Right lobe of liver (tissue), 4 donors: Measurements from ENCODE around the gene PLPP7.

ENCODE experiments used
- POLR2A ChIP-seq: fragments of 450-650 bp; IDR thresholded peaks from one replicate; pipeline ENCODE4 v1.6.1; 2017; ENCODE audit warnings: antibody characterized with exemption, mild to moderate bottlenecking
- TF ChIP-seq, protein P1 (sequence below), 4 donors: fragments of 200-600 bp in 3 of 4; fragments of 450-650 bp in 1 of 4; IDR thresholded peaks; one replicate each; pipeline versions ENCODE4 v1.5.1 to v1.8.0; 2016 to 2022; ENCODE audit warnings: antibody characterized with exemption in 4 of 4, mild to moderate bottlenecking in 2 of 4
- donor health status: DM: no; HTN: no; CAD: no.
- donor health status: DM: no; HTN: no; CAD: no.
- donor health status: DM: no; HTN: yes; CAD: no.

GRCh38 chr9:131272212-131272611 is 17.3 kb upstream of the PLPP7 start:
- TF ChIP-seq, protein P1, sequence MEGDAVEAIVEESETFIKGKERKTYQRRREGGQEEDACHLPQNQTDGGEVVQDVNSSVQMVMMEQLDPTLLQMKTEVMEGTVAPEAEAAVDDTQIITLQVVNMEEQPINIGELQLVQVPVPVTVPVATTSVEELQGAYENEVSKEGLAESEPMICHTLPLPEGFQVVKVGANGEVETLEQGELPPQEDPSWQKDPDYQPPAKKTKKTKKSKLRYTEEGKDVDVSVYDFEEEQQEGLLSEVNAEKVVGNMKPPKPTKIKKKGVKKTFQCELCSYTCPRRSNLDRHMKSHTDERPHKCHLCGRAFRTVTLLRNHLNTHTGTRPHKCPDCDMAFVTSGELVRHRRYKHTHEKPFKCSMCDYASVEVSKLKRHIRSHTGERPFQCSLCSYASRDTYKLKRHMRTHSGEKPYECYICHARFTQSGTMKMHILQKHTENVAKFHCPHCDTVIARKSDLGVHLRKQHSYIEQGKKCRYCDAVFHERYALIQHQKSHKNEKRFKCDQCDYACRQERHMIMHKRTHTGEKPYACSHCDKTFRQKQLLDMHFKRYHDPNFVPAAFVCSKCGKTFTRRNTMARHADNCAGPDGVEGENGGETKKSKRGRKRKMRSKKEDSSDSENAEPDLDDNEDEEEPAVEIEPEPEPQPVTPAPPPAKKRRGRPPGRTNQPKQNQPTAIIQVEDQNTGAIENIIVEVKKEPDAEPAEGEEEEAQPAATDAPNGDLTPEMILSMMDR (IDR thresholded peaks at IDR 0.05), result no peak
- no peak for TF ChIP-seq POLR2A
